Measurements from ENCODE around the gene NOC2L. TPM values are rescaled to one million over a fixed set of nuclear protein-coding genes. Genes with fewer than 3 reads are reported as not detected.

The NOC2L gene
- total and polyA plus RNA-seq, 9 of the 15 experiments (the other 6 are each of a cell fraction or from before 2014, with no cell fraction given) = 4.0 to 410 (median 200) TPM

DNA sequence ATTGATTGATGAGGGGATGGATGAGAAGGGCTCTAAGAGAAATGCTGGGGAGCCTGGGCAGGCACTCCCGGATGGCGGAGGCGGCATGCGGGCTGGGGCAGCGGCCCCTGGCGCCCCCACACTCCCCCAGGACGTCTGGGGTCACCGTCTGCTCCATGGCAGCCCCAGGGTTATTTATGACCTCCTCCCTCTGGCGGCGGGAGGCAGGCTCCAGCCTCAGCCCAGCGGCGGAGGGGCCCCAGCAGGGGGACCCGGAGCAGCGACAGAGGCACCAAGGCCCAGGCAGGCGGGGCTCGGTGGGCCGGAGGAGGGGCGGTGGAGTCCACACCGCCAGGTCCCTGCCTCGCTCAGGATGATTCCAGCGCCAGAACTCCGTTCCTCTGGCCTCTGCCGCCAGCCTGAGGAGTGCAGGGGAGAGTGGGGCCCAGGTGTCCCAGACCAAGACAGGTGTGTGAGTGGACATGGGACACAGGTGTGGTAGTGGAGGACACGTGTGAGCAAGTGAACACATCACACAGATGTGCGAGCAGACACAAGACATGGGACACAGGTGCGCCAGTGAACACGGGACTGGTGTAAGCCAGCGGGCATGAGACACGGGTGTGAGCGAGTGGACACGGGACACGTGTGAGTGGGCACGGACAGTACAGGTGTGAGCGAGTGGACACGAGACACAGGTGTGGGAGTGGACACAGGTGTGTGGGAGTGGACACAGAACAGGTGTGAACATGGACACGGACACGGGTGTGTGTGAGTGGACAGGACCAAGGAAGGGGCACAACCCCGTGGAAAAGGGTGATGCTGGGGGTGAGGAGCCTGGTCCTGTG is 37.8 kb downstream of the NOC2L start (continued):
- TF ChIP-seq BACH1 (tag; IDR thresholded peaks at IDR 0.05) (no peak), CHD4 (IDR thresholded peaks at IDR 0.05; ENCODE audit: insufficient read depth, insufficient replicate concordance, low read depth, low read length, poor library complexity, severe bottlenecking) (no peak), RAD51 (IDR thresholded peaks at IDR 0.05; ENCODE audit: borderline replicate concordance, low read depth) (no peak; the same call in 1 of the 2 replicates), NEUROD1 (IDR thresholded peaks at IDR 0.05; ENCODE audit: borderline replicate concordance, low read depth, low read length, partially characterized antibody) (peak; percentile 99), ZFP1 (CRISPR knock-in tag; IDR thresholded peaks at IDR 0.05) (no peak), NCOA1 (IDR thresholded peaks at IDR 0.05; ENCODE audit: low read depth) (0 out of 2 replicates have a peak, but pooled peaks have one; percentile 37), ZKSCAN3 (CRISPR knock-in tag; IDR thresholded peaks at IDR 0.05) (no peak), MTA3 (IDR thresholded peaks at IDR 0.05; ENCODE audit: borderline replicate concordance) (0 out of 2 replicates have a peak, but pooled peaks have one; percentile 57), IRF2 (CRISPR knock-in tag; IDR thresholded peaks at IDR 0.05) (no peak), SRSF7 (optimal IDR thresholded peaks at IDR 0.05; ENCODE audit: low read depth, low read length) (no peak), HNRNPUL1 (IDR thresholded peaks at IDR 0.05; ENCODE audit: low read length) (no peak), HCFC1 (IDR thresholded peaks at IDR 0.05; ENCODE audit: low read depth, low read length) (peak; percentile 65), ZNF212 (CRISPR knock-in tag; IDR thresholded peaks at IDR 0.05) (no peak), EGR1 (conservative IDR thresholded peaks at IDR 0.05) (peak; percentile 93), ZFP36 (IDR thresholded peaks at IDR 0.05; ENCODE audit: low read depth, low read length, partially characterized antibody) (no peak), LARP7 (IDR thresholded peaks at IDR 0.05) (peak; percentile 100), NONO (IDR thresholded peaks at IDR 0.05; ENCODE audit: low read depth in 2 of 2, low read length in 1 of 2) (peak in 1 of 2 experiments; percentile 87; a peak in 2 of 4 replicates)
- TF ChIP-seq, protein P1, sequence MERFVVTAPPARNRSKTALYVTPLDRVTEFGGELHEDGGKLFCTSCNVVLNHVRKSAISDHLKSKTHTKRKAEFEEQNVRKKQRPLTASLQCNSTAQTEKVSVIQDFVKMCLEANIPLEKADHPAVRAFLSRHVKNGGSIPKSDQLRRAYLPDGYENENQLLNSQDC (CRISPR knock-in tag; IDR thresholded peaks at IDR 0.05) = peak; percentile 86; the same call in 1 of the 2 replicates
- TF ChIP-seq, protein P2, sequence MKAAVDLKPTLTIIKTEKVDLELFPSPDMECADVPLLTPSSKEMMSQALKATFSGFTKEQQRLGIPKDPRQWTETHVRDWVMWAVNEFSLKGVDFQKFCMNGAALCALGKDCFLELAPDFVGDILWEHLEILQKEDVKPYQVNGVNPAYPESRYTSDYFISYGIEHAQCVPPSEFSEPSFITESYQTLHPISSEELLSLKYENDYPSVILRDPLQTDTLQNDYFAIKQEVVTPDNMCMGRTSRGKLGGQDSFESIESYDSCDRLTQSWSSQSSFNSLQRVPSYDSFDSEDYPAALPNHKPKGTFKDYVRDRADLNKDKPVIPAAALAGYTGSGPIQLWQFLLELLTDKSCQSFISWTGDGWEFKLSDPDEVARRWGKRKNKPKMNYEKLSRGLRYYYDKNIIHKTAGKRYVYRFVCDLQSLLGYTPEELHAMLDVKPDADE (conservative IDR thresholded peaks at IDR 0.05; ENCODE audit: control insufficient read depth, low read depth, low read length) = peak; percentile 63; the same call in 1 of the 2 replicates
- TF ChIP-seq, protein P3, sequence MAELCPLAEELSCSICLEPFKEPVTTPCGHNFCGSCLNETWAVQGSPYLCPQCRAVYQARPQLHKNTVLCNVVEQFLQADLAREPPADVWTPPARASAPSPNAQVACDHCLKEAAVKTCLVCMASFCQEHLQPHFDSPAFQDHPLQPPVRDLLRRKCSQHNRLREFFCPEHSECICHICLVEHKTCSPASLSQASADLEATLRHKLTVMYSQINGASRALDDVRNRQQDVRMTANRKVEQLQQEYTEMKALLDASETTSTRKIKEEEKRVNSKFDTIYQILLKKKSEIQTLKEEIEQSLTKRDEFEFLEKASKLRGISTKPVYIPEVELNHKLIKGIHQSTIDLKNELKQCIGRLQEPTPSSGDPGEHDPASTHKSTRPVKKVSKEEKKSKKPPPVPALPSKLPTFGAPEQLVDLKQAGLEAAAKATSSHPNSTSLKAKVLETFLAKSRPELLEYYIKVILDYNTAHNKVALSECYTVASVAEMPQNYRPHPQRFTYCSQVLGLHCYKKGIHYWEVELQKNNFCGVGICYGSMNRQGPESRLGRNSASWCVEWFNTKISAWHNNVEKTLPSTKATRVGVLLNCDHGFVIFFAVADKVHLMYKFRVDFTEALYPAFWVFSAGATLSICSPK (IDR thresholded peaks at IDR 0.05; ENCODE audit: borderline replicate concordance) = no peak
- TF ChIP-seq, protein P4, sequence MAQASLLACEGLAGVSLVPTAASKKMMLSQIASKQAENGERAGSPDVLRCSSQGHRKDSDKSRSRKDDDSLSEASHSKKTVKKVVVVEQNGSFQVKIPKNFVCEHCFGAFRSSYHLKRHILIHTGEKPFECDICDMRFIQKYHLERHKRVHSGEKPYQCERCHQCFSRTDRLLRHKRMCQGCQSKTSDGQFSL (CRISPR knock-in tag; IDR thresholded peaks at IDR 0.05) = no peak
- TF ChIP-seq, protein P4 (tag; IDR thresholded peaks at IDR 0.05) = no peak
- TF ChIP-seq, protein P5, sequence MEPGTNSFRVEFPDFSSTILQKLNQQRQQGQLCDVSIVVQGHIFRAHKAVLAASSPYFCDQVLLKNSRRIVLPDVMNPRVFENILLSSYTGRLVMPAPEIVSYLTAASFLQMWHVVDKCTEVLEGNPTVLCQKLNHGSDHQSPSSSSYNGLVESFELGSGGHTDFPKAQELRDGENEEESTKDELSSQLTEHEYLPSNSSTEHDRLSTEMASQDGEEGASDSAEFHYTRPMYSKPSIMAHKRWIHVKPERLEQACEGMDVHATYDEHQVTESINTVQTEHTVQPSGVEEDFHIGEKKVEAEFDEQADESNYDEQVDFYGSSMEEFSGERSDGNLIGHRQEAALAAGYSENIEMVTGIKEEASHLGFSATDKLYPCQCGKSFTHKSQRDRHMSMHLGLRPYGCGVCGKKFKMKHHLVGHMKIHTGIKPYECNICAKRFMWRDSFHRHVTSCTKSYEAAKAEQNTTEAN (CRISPR knock-in tag; IDR thresholded peaks at IDR 0.05) = no peak
